SK-N-SH (cell line): ENCODE data around the gene LRRC8C. TPM values are rescaled to one million over a fixed set of nuclear protein-coding genes. Genes with fewer than 3 reads are reported as not detected.
A peak's percentile ranks its signal among the peaks of the same experiment; 100 is the strongest.

ENCODE experiments used
- CTCF ChIA-PET: fragments of 300-600, 350-600 bp; formaldehyde crosslinking; extraction: SDS; loops from one replicate; lab custom pipeline; 2021; lab: Yijun Ruan, JAX
- POLR2A ChIA-PET: fragments of 350-600 bp; sonication (Branson Sonifier 250); formaldehyde crosslinking; extraction: SDS; loops from one replicate; lab custom pipeline; 2020; ENCODE audit warnings: antibody characterized with exemption, inconsistent platforms; lab: Yijun Ruan, JAX
- DNase-seq: peaks from one replicate; pipeline ENCODE4 v3.0.0; 2012
- H2AFZ ChIP-seq: fragments of 200-600 bp; sonication (generic); 2 replicates; pipeline ENCODE4 v1.8.1; 2016; ENCODE audit warnings: antibody characterized with exemption, mild to moderate bottlenecking, low read depth
- H3F3A ChIP-seq: fragments of 200-600 bp; sonication (generic); replicated peaks from 2 replicates; pipeline ENCODE3; 2016; ENCODE audit warnings: antibody characterized with exemption, mild to moderate bottlenecking; ENCODE audit not compliant: insufficient read depth
- H3K27ac ChIP-seq, 2 experiments: fragments of 200-500 bp in 1 of 2; fragments of 200-600 bp in 1 of 2; sonication (Bioruptor generic) in 1 of 2; sonication (generic), shearing (Covaris generic) in 1 of 2; 2 replicates each; pipeline versions ENCODE4 v1.5.1 to v1.6.1; 2014 to 2016; ENCODE audit warnings: low read depth in 2 of 2, inconsistent platforms in 1 of 2, low read length in 1 of 2, mild to moderate bottlenecking in 1 of 2, mixed read lengths in 1 of 2
- H3K27me3 ChIP-seq: fragments of 200-600 bp; sonication (generic), shearing (Covaris generic); 2 replicates; pipeline ENCODE4 v1.6.1; 2016; ENCODE audit warnings: mixed run types; ENCODE audit not compliant: insufficient read depth
- H3K36me3 ChIP-seq, 2 experiments: fragments of 200-500 bp in 1 of 2; fragments of 200-600 bp in 1 of 2; sonication (Bioruptor generic) in 1 of 2; sonication (generic) in 1 of 2; replicated peaks in 1 of 2; 2 replicates each; pipeline versions ENCODE3 to v1.5.1; 2014 to 2016; ENCODE audit warnings: low read length in 1 of 2, mild to moderate bottlenecking in 1 of 2; ENCODE audit not compliant: insufficient read depth in 2 of 2, control insufficient read depth in 1 of 2
- H3K4me1 ChIP-seq, 2 experiments: fragments of 200-500 bp in 1 of 2; fragments of 200-600 bp in 1 of 2; sonication (Bioruptor generic) in 1 of 2; sonication (generic), shearing (Covaris generic) in 1 of 2; 2 replicates each; pipeline versions ENCODE4 v1.5.1 to v1.6.1; 2014 to 2016; ENCODE audit warnings: low read depth in 1 of 2, low read length in 1 of 2, mixed run types in 1 of 2; ENCODE audit not compliant: insufficient read depth in 2 of 2, control insufficient read depth in 1 of 2
- H3K4me2 ChIP-seq: fragments of 200-600 bp; sonication (generic), shearing (Covaris generic); 2 replicates; pipeline ENCODE4 v1.6.1; 2017; ENCODE audit warnings: mixed run types
- H3K4me3 ChIP-seq, 2 experiments: fragments of 200-500 bp in 1 of 2; fragments of 200-600 bp in 1 of 2; sonication (Bioruptor generic) in 1 of 2; sonication (generic), shearing (Covaris generic) in 1 of 2; 2 replicates each; pipeline versions ENCODE4 v1.5.1 to v1.8.1; 2014 to 2016; ENCODE audit warnings: low read depth in 2 of 2, inconsistent platforms in 1 of 2, low read length in 1 of 2, mild to moderate bottlenecking in 1 of 2, mixed read lengths in 1 of 2, moderate library complexity in 1 of 2
- H3K79me2 ChIP-seq: fragments of 200-600 bp; sonication (generic); 2 replicates; pipeline ENCODE4 v1.8.1; 2017; ENCODE audit warnings: mild to moderate bottlenecking; ENCODE audit not compliant: insufficient read depth
- H3K9ac ChIP-seq: fragments of 200-600 bp; sonication (generic); 2 replicates; pipeline ENCODE4 v1.6.1; 2017; ENCODE audit warnings: mixed run types
- H3K9me2 ChIP-seq: fragments of 200-600 bp; sonication (generic); 2 replicates; pipeline ENCODE4 v1.6.1; 2017; ENCODE audit warnings: mixed run types
- H3K9me3 ChIP-seq: fragments of 200-600 bp; sonication (generic); 2 replicates; pipeline ENCODE4 v1.6.1; 2017; ENCODE audit warnings: mixed run types, mild to moderate bottlenecking, moderate library complexity
- H4K20me1 ChIP-seq: fragments of 200-600 bp; sonication (generic); 2 replicates; pipeline ENCODE4 v1.6.1; 2017; ENCODE audit warnings: mild to moderate bottlenecking, mixed run types; ENCODE audit not compliant: insufficient read depth
- GABPA ChIP-seq: IDR thresholded peaks from 2 replicates; pipeline ENCODE4 v1.4.0; 2012; ENCODE audit warnings: low read depth, mild to moderate bottlenecking
- GATA2 ChIP-seq: sonication (generic); formaldehyde crosslinking; IDR thresholded peaks from 2 replicates; pipeline ENCODE4 v1.5.0; 2020; ENCODE audit warnings: mild to moderate bottlenecking, missing genetic modification reagents
- NFIC ChIP-seq: IDR thresholded peaks from 2 replicates; pipeline ENCODE4 v1.4.0; 2012; ENCODE audit warnings: borderline replicate concordance
- POLR2AphosphoS5 ChIP-seq: IDR thresholded peaks from 2 replicates; pipeline ENCODE4 v1.6.1; 2012; ENCODE audit warnings: low read depth, low read length
- RAD21 ChIP-seq: IDR thresholded peaks from 2 replicates; pipeline ENCODE4 v1.6.1; 2012; ENCODE audit warnings: mild to moderate bottlenecking, low read length
- RCOR1 ChIP-seq: fragments of 150-350 bp; IDR thresholded peaks from 2 replicates; pipeline ENCODE4 v1.6.1; 2017; ENCODE audit warnings: antibody characterized with exemption, low read length
- WGBS: methylation state at CpG from one replicate; pipeline ENCODE4 v1.1.6; 2017; ENCODE audit warnings: low lambda C conversion rate; 5-methylcytosine and 5-hydroxymethylcytosine counted together
- polyA plus RNA-seq, 3 experiments: library from polyadenylated mRNA; depleted of rRNA; stranded (reverse); fragments of >200 nt; gene quantifications; 2 replicates each; pipeline ENCODE4 v1.2.3, GENCODE V29; 2012
- TF ChIP-seq, protein P1 (sequence below): fragments of 200-600 bp; sonication (generic); IDR thresholded peaks from 2 replicates; pipeline ENCODE4 v1.6.1; 2017; ENCODE audit warnings: antibody characterized with exemption, mild to moderate bottlenecking, moderate library complexity
- TF ChIP-seq, protein P2 (sequence below): IDR thresholded peaks from 2 replicates; pipeline ENCODE4 v1.6.1; 2012; ENCODE audit warnings: mild to moderate bottlenecking, low read depth, low read length, moderate library complexity
- TF ChIP-seq, protein P3 (sequence below): IDR thresholded peaks from 2 replicates; pipeline ENCODE4 v1.4.0; 2012; ENCODE audit warnings: low read depth, borderline replicate concordance
- TF ChIP-seq, protein P4 (sequence below): IDR thresholded peaks from 2 replicates; pipeline ENCODE4 v1.4.0; 2012; ENCODE audit warnings: low read depth, borderline replicate concordance
- TF ChIP-seq, protein P5 (sequence below): fragments of 150-350 bp; IDR thresholded peaks from 2 replicates; pipeline ENCODE4 v1.6.1; 2017; ENCODE audit warnings: antibody characterized with exemption, low read length, low read depth, borderline replicate concordance

Gene LRRC8C
- polyA plus RNA-seq, 1 of the 3 experiments (the other 2 are of a cell fraction): 4.2 TPM

DNA sequence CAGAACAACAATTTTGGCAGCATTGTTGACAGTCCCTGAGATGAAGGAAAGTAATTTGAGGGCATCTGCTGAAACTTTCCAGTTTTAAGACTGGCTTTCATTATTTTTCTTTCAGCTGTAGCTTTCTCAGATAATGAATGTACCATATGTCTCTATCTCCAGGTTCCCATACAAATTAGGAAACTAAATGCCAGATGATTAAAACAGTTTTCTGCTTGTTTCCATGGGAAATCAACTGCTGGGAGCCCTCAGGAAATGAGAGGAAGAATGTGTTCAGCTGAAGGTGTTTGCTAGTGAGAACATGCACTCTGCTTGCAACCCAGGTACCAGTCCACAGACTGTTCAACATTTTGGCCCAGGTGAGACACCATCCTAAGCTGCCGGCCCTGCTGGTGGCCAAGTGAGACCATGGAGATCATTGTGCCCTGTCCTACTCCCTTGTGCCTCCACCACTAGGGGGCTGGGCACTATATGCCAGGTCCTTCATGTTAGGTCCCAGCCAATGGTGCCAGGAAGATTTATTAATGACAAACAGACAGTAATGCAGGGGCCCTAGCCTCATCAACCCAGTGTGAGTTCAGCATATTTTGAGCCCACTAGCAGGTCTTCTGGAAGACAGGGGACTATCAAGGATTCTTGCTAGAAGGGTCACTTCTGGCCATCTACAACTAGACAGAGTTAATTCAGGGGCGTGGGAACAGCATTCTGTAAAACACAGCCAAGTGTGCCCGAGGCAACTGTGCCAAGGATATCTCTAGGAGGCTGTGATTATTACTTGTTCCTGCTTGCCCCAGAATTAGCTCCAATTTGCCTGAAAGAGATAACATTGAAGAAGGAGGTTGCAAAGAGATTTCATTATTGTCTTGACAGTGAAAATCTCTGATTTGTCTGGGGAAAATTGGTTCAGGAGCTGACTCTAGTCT is 17.0 kb upstream of the LRRC8C start:
- Histone ChIP-seq H3K27ac (peak overlapping the region in 1 of 2 experiments; percentile 77; a peak in 2 of 4 replicates), H3K4me2 (no peak overlapping the region), H3K79me2 (no peaks in the 10 kb centered on the region), H3F3A (no peaks in the 10 kb centered on the region), H3K9me3 (no peaks in the 10 kb centered on the region), H3K36me3 (peaks cover 0 to 4% of the 10 kb centered on the region in 2 experiments), H3K27me3 (no peaks in the 10 kb centered on the region), H3K4me3 (no peak overlapping the region), H3K9me2 (no peaks in the 10 kb centered on the region), H2AFZ (no peak overlapping the region), H3K4me1 (peaks cover 0 to 13% of the 10 kb centered on the region in 2 experiments; a peak in 1 of 4 replicates), H3K9ac (no peak overlapping the region), H4K20me1 (no peaks in the 10 kb centered on the region)
- peak; percentile 63 for DNase-seq
- ChIA-PET POLR2A (no interaction called here), CTCF (interaction anchor here (0.6 to 4.9 kb wide), 19 partner anchors 7 to 189 kb away, joined by 3 to 43 read pairs (median 6); no protein-coding TSS in a partner anchor)
- TF ChIP-seq POLR2AphosphoS5 (no peak), GATA2 (CRISPR knock-in tag) (no peak), RCOR1 (0 out of 2 replicates have a peak, but pooled peaks have one; percentile 56), RAD21 (peak; percentile 17)
- TF ChIP-seq, protein P1, sequence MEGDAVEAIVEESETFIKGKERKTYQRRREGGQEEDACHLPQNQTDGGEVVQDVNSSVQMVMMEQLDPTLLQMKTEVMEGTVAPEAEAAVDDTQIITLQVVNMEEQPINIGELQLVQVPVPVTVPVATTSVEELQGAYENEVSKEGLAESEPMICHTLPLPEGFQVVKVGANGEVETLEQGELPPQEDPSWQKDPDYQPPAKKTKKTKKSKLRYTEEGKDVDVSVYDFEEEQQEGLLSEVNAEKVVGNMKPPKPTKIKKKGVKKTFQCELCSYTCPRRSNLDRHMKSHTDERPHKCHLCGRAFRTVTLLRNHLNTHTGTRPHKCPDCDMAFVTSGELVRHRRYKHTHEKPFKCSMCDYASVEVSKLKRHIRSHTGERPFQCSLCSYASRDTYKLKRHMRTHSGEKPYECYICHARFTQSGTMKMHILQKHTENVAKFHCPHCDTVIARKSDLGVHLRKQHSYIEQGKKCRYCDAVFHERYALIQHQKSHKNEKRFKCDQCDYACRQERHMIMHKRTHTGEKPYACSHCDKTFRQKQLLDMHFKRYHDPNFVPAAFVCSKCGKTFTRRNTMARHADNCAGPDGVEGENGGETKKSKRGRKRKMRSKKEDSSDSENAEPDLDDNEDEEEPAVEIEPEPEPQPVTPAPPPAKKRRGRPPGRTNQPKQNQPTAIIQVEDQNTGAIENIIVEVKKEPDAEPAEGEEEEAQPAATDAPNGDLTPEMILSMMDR: peak; percentile 49
- 68% methylated on average over 2 of the region's 3 CpGs for WGBS

DNA sequence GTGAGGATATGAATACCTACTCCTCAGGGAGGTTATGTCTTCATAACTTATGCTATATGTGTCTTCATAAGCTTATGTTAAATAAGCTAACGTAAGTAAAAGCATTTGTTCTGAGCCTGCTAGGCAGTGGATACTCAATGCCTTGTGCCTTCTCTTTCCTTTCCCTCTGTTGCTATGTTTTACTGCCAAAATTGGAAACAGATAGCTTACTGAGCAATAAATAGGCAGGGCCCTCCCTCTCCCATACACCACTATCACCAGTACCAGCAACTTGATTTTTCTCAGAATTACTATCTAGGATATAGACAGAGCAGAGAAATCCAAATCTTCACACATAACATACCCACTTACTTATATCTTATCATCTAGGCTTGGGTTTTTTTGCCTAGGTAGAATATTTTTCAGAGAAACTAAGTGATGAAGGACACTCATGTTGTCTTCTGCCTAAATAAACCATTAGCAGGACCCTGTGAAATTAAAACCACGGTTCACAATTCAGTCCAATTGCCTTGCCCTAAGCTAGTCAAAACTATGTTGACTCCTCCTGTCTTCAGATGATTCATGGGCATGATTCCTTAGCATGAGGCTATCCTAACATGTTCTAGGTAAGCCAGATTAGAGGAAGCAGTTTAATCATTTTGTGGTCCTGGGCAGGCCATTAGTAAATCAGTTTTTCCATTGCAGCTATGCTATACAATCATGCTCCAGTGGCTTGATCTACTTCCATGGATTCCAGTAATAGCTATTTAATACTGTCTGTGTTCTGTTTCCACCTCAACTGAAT is 15.9 kb upstream of the LRRC8C start:
- no peaks in the 10 kb centered on the region for H4K20me1 ChIP-seq
- H2AFZ ChIP-seq: no peak overlapping the region
- no peak overlapping the region for H3K4me3 ChIP-seq
- H3K9me3 ChIP-seq: no peaks in the 10 kb centered on the region
- H3K79me2 ChIP-seq: no peaks in the 10 kb centered on the region
- no peaks in the 10 kb centered on the region for H3K9me2 ChIP-seq
- H3K27me3 ChIP-seq: no peaks in the 10 kb centered on the region
- H3K4me1 ChIP-seq: peaks cover 0 to 13% of the 10 kb centered on the region in 2 experiments; a peak in 1 of 4 replicates
- CTCF ChIA-PET: interaction anchor here (0.6 to 4.9 kb wide), 13 partner anchors 10 to 146 kb away, joined by 3 to 43 read pairs (median 7); no protein-coding TSS in a partner anchor
- POLR2A ChIA-PET: no interaction called here
- no peaks in the 10 kb centered on the region for H3F3A ChIP-seq
- no peak overlapping the region; a peak in 1 of 4 replicates for H3K27ac ChIP-seq
- WGBS: 78% methylated on average over 2 of the region's 2 CpGs
- no peak overlapping the region for H3K9ac ChIP-seq
- H3K36me3 ChIP-seq: peaks cover 0 to 4% of the 10 kb centered on the region in 2 experiments
- H3K4me2 ChIP-seq: no peak overlapping the region
- no peak for DNase-seq
- TF ChIP-seq, protein P2, sequence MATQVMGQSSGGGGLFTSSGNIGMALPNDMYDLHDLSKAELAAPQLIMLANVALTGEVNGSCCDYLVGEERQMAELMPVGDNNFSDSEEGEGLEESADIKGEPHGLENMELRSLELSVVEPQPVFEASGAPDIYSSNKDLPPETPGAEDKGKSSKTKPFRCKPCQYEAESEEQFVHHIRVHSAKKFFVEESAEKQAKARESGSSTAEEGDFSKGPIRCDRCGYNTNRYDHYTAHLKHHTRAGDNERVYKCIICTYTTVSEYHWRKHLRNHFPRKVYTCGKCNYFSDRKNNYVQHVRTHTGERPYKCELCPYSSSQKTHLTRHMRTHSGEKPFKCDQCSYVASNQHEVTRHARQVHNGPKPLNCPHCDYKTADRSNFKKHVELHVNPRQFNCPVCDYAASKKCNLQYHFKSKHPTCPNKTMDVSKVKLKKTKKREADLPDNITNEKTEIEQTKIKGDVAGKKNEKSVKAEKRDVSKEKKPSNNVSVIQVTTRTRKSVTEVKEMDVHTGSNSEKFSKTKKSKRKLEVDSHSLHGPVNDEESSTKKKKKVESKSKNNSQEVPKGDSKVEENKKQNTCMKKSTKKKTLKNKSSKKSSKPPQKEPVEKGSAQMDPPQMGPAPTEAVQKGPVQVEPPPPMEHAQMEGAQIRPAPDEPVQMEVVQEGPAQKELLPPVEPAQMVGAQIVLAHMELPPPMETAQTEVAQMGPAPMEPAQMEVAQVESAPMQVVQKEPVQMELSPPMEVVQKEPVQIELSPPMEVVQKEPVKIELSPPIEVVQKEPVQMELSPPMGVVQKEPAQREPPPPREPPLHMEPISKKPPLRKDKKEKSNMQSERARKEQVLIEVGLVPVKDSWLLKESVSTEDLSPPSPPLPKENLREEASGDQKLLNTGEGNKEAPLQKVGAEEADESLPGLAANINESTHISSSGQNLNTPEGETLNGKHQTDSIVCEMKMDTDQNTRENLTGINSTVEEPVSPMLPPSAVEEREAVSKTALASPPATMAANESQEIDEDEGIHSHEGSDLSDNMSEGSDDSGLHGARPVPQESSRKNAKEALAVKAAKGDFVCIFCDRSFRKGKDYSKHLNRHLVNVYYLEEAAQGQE: no peak
- TF ChIP-seq, protein P3, sequence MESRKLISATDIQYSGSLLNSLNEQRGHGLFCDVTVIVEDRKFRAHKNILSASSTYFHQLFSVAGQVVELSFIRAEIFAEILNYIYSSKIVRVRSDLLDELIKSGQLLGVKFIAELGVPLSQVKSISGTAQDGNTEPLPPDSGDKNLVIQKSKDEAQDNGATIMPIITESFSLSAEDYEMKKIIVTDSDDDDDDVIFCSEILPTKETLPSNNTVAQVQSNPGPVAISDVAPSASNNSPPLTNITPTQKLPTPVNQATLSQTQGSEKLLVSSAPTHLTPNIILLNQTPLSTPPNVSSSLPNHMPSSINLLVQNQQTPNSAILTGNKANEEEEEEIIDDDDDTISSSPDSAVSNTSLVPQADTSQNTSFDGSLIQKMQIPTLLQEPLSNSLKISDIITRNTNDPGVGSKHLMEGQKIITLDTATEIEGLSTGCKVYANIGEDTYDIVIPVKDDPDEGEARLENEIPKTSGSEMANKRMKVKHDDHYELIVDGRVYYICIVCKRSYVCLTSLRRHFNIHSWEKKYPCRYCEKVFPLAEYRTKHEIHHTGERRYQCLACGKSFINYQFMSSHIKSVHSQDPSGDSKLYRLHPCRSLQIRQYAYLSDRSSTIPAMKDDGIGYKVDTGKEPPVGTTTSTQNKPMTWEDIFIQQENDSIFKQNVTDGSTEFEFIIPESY: no peak
- TF ChIP-seq, protein P4, sequence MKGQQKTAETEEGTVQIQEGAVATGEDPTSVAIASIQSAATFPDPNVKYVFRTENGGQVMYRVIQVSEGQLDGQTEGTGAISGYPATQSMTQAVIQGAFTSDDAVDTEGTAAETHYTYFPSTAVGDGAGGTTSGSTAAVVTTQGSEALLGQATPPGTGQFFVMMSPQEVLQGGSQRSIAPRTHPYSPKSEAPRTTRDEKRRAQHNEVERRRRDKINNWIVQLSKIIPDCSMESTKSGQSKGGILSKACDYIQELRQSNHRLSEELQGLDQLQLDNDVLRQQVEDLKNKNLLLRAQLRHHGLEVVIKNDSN: no peak
- TF ChIP-seq, protein P5, sequence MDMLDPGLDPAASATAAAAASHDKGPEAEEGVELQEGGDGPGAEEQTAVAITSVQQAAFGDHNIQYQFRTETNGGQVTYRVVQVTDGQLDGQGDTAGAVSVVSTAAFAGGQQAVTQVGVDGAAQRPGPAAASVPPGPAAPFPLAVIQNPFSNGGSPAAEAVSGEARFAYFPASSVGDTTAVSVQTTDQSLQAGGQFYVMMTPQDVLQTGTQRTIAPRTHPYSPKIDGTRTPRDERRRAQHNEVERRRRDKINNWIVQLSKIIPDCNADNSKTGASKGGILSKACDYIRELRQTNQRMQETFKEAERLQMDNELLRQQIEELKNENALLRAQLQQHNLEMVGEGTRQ: no peak
- TF ChIP-seq GABPA (no peak), NFIC (no peak)
